OCI-LY3 (cell line): ENCODE data around the gene FBXO33.

Experiments
- CTCF ChIP-seq: fragments of 200-600, 300-600 bp; sonication (generic); IDR thresholded peaks from 2 replicates; pipeline ENCODE4 v1.5.1; 2014; ENCODE audit warnings: antibody characterized with exemption, low read length, low read depth
- EZH2phosphoT487 ChIP-seq: fragments of 200-600 bp; shearing (Covaris generic); IDR thresholded peaks from 2 replicates; pipeline ENCODE4 v1.6.1; 2018; ENCODE audit warnings: antibody characterized with exemption, mixed run types, low read depth

GRCh38 chr14:39417014-39417413 lies 15.2 kb downstream of the FBXO33 start:
- no peak for TF ChIP-seq CTCF
- no peak for TF ChIP-seq EZH2phosphoT487
